ENCODE measurements around the gene IRAK1BP1. TPM values are rescaled to one million over a fixed set of nuclear protein-coding genes. Genes with fewer than 3 reads are reported as not detected.
"Not testable (repeated sequence)": the region's sequence is repeated elsewhere in the genome, so short reads cannot be mapped to it uniquely, and the experiment has no call there.

The IRAK1BP1 gene
- total and polyA plus RNA-seq, 9 of the 15 experiments (the other 6 are each of a cell fraction or from before 2014, with no cell fraction given): 1.8 to 3.7 (median 2.1) TPM

- no peak for TF ChIP-seq CEBPZ (IDR thresholded peaks at IDR 0.05; ENCODE audit: borderline replicate concordance, low read depth, low read length)
- no peak for TF ChIP-seq NUFIP1 (IDR thresholded peaks at IDR 0.05; ENCODE audit: partially characterized antibody)
- TF ChIP-seq KLF13 (tag; IDR thresholded peaks at IDR 0.05; ENCODE audit: borderline replicate concordance, low read depth): no peak
- TF ChIP-seq KDM2B (CRISPR knock-in tag; IDR thresholded peaks at IDR 0.05): no peak
These were observed 50.4 kb downstream of the IRAK1BP1 start (continued) for GRCh38 chr6:78917788-78918187.

- POLR2A ChIA-PET; H3K36me3 ChIP-seq (ENCODE audit: control insufficient read depth, insufficient read depth, low read length); H3K9me1 ChIP-seq (ENCODE audit: control insufficient read depth, insufficient read depth, low read length); intact Hi-C loops (cut with micrococcal nuclease); FAIRE-seq; H3K9ac ChIP-seq (ENCODE audit: insufficient read depth in 1 of 2, low read depth in 2 of 2, low read length in 2 of 2); H3K4me1 ChIP-seq (replicated peaks in 1 of 2; ENCODE audit: control insufficient read depth in 2 of 2, insufficient read depth in 2 of 2, low read length in 2 of 2); H3K4me3 ChIP-seq; H4K20me1 ChIP-seq (replicated peaks; ENCODE audit: control insufficient read depth, insufficient read depth, low read length); H3K27me3 ChIP-seq (ENCODE audit: control insufficient read depth in 2 of 2, insufficient read depth in 2 of 2, low read length in 2 of 2); in situ Hi-C loops (cut with MboI); H3K79me2 ChIP-seq (ENCODE audit: control insufficient read depth, insufficient read depth, low read length); H3K27ac ChIP-seq (ENCODE audit: extremely low read depth, low read depth, low read length); BruUV-seq (replicated peaks); ATAC-seq; CTCF ChIA-PET (ENCODE audit: low intra/inter-chr PET ratio); H3K9me3 ChIP-seq (replicated peaks; ENCODE audit: control insufficient read depth, insufficient read depth, low read depth, low read length): not testable (repeated sequence)
- 6% methylated on average over 9 of the region's 10 CpGs for WGBS (ENCODE audit: insufficient coverage, low coverage, missing lambda C conversion rate)
- peak in 1 of 4 experiments; percentile 6 for DNase-seq (ENCODE audit: extremely low read depth in 1 of 4, low spot score in 3 of 4)
- Histone ChIP-seq H2AFZ (ENCODE audit: low read depth, low read length) (peak overlapping the region; percentile 22; the same call in 1 of the 2 replicates), H3K4me2 (ENCODE audit: insufficient read depth, low read length) (peak overlapping the region; percentile 32; the same call in 1 of the 2 replicates)
These were observed 53.8 kb downstream of the IRAK1BP1 start for GRCh38 chr6:78921168-78921567.

Data from K562 (cell line).